NCI-H82 treated with DMSO at 0.1 percent for 48 hours (cell line): ENCODE data around the gene PLXNA4.

ENCODE experiments used
- DNase-seq: peaks from one replicate; lab custom pipeline; 2025; ENCODE audit not compliant: unreplicated experiment; lab: John Stamatoyannopoulos, UW

The PLXNA4 gene

DNA sequence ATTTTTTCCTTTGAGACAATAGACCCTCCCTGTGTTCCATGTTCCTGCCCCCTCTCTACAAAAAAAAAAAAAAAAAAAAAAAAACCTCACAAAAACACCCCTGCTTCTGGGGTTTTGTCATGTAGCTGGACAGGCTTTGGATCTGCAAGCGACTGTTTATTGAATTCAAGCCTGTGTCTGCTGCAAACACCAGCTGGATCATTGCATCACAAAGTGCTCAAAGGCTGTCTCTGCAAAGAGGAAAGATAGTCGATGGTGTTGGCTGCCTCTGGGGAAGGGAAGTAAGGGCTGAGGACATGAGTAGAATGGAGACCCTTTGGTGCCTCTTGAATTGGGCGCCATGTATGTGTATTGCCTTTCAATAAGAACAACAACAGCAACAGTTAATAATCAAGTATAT lies 471.2 kb downstream of the PLXNA4 start:
- no peak for DNase-seq

DNA sequence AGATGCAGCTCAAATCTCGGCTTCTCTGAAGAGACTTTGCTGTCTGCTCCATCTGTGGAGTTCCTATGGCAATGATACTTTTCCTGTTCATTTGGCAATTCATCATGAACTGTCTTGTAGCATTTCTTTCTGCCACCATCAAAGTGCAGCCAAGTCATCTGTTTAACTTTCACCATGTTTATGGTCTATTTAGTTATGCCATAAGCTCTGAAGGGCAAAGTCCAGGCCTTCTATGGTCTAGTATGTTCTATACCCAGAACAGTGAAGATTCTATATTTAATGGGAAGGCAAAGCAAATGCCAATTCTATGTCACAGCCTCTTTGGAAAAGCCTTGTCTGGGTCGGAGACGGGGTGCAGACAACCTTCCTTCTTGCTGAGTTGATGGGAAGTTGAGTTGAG lies 472.6 kb downstream of the PLXNA4 start:
- no peak for DNase-seq

DNA sequence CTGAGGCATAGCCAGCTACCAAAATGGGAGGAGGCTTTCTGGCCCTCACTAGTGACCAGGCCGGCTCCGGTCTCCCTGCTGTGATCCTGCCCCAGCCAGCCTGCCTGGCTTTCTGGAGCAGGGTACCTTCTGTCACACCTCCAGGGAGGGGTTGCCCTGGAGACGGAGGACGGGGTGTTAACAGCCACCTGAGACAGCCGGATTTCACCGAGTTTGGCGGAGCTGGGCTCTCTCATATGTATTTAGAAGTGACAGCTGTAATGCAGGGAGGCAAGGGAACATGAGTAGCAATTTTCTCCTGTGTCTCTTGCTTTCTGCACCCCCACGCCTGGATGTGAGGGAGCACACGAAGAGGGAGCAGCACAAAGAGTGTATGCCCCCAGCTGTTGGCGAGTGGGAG lies 473.3 kb downstream of the PLXNA4 start:
- no peak for DNase-seq

DNA sequence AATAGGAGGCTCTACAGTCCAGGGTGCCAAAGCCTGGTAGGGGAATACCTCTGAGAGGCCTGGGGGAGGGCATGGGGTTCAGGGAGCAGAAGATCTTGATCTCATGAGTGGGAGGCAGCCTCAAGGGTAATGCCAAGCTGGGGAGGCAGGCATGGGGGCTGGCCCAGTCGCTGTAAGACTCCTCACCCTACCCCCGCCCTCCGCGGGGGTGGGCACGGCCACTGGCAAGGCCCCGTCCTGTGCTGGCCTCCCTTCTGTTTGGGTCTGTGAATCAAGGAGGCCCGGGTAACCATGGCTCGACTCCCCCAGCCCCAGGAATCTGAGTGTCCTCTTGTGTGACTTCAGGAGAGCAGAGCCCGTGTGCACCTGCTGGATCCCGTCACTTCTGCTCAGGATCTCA lies 473.9 kb downstream of the PLXNA4 start:
- no peak for DNase-seq

DNA sequence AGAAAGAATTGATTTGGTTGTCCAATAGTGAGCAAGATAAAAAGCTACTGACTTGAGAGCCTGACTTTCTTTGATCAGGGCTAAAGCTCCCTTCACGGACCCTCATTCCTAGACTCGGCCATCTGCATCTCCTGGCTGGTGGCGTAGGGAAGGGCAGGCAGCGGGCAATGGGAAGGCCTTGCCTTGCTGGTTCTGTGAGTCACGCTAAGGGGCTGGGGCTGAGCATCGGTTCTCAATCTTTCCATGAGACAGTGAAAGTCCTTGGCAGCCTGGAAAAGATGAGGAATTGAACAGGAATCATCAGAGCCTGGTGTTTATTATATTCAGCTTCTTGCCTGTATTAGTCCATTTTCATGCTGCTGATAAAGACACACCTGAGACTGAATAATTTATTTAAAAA lies 475.3 kb downstream of the PLXNA4 start:
- no peak for DNase-seq

DNA sequence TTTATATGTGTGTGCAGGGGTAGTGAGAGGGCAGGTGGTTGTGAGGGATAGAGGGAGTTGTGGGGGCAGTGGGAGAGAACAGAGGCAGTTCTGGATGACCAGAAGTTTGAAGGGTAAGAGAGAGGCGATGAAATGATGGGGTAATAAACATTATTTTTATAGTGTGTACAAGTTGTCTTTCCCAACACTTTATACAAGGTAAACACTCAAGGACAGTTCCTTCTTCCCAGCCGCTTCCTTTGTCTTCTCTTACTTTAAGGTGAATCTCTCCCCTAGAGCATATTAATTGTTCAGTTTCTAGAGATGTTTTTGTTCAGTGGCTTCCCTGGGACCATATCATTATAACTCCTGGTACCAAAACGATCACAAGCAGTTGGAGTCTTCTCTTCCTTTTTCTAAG lies 475.8 kb downstream of the PLXNA4 start:
- no peak for DNase-seq

DNA sequence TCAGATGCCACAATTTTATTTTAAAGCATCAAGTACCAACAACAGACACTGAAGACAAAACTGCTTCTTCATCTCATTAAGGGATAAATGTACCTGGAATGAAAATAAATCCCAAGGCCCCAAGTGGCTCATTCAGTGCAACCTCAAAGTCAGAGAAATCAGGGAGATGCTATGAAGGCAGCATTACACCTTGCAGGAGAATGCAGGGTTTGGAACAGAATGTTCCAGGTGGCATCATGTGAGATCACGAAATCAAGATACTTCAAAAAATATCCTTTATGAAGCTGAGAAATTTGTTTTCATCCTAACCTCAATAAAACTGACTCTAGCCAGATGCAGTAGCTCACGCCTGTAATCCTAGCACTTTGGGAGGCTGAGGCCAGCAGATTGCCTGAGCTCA lies 477.1 kb downstream of the PLXNA4 start:
- DNase-seq = no peak

DNA sequence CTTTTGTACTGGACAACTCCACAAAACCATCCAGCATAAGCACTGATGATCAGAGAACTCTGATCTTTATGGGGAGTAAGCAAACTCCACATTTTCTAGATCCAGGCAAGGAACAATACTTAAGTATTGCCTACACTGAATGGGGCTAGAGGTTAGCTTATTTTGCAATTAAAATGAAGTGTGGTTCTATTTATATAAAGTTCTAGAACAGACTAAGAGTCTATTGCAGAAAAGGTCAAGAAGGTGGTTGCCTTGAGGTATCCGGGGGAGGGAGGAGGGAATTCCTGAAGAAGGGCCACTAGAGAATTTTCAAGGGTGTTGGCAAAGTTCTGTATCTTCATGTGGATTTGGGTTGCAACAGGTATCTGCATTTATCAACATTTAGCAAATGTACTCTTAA lies 477.9 kb downstream of the PLXNA4 start:
- no peak for DNase-seq

DNA sequence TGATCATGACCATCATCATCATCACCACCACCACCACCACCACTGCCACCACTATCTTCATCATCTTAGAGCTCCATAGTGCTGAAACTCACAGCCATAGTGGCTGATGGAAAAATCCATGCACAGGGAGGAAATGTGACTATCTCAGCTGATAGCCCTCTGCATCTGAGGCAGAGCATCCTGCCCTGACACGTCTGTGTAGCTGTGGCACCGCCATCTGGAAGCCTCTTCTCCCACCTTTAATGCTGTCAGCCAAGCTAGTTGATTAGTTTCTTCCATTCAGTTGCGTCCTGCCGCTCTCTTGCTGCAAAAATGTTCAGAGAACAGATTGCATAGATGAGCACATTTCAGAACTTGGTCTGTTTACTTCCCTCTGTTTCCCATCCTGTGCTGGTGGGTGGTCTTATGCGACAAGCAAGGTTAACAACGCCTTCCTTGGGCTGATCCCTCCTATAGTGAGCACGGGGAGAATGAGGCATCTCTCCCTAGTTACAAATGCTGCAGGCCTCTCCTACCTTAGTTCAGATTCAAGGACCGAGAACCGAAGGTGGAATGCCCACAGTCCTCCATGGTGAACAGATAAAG lies 478.6 kb downstream of the PLXNA4 start:
- DNase-seq = no peak

DNA sequence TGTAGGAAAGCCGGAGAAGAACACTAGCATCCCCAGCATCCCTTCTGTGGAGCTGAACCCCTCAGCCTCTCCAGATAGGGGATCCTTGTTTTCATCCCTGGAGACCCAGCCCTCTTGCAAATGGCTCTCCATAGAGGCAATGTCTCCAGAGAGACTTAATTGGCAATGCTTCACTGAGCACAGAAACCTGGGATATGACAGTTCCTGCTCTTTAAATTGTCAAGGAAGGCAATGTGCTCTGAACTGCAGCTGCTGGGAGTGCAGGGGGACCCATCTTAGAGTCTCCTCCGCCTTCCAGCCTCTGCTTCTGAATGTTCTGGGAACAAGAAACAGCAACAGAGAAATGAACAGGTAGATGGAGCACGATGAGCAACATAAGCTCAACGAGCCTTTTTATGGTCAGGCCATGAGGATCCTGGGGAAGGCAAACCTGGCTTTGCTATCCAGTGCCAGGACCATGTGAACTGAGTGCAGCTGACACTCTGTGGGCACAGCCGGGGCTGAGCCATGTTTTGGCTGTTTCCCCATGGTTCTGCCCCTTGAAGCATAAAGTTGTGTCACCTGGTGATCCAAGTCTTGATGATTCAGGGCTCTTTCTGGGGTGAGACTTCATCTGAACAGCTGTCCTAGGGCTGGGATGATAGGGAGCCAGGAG lies 481.0 kb downstream of the PLXNA4 start:
- DNase-seq = no peak

DNA sequence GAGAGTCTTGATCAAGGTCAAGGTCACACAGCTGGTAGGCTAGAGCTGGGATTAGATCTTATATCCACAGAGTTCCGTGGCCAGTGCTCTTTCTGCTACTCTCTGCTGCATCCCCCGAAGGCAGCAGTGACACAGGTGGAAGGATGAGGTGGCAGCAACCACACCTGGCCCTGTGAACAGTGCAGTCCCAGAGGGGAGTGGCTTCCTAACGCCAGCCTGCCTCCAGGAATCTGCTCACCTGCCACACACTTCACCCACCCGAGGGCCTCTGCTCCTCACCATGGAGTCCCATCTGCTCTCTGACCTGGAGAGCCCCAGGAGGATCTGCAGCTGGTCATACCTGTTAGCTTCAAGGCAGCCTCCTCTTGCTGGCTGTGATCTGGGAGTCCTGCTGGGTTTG lies 484.2 kb downstream of the PLXNA4 start:
- no peak for DNase-seq

DNA sequence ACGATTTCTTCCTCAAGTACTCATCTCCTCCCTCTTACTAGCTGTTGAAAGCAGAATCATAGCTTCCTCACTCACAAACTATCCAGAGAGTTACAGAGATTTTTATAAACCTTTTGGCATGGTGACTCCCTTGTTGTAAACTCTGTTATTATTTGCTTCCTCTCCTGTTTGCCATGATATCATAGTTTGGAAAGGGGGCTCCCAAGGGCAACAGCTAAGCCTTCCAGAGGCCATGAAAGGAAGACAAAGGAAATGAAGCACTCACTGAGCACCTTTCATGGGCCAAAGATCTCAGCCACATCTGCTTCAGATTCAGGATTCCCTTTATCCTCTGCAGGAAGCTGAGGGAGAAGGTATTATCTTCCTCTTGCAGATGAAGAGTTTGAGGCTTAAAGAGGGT lies 484.6 kb downstream of the PLXNA4 start:
- no peak for DNase-seq

DNA sequence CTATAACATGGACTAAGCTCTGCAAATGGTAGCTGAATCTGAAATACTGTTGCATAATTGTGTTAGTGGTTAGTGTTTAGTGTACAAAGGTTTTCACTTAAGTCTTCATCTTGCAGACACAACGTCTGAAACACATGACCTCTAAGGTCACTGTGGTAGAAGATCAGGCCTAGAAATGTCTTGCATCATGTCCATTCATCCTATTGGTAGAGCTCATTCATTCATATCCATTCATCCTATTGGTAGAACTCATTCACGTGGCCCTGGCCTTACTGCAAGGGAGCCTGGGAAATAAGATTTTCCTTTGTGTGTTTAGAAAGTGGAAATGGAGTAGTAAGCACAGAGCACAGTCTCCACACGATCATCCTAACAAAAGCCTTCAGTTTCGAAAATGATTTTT lies 485.8 kb downstream of the PLXNA4 start:
- no peak for DNase-seq

DNA sequence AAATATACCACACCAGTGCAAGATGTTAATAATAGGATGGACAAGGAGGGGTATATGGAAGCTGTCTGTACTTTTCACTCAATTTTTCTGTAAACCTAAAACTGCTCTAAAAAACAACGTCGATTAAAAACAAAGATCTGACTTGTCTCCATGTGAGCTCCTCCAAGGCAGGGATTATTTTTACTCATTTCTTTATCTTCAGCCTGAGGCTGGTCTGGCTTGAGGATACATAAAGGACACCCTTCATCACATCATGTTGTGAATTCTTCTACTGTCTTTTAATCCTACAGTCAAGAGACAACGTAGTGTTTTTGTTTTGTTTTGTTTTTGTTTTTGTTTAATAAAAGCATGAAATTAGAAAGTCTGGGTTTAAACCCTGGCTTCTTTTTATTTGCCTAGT lies 486.9 kb downstream of the PLXNA4 start:
- no peak for DNase-seq

DNA sequence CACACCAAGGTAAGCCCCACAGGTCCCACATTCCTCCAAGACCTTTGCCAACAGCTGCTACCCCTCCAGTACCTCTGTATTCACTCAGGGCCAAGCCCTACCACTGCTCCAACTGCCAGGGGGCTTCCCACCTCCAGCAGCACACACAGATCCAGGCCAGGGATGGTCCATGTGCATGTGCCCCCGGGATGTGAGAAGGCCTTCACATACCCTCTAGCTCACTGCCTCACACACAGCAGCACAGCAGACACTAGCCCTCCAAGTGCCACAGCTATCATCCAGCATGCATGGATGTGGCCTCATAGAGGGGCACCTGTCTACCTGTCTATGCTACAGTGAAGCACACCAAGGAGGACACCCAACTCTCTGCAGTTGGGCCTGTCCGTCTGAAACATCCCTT lies 488.8 kb downstream of the PLXNA4 start:
- no peak for DNase-seq

DNA sequence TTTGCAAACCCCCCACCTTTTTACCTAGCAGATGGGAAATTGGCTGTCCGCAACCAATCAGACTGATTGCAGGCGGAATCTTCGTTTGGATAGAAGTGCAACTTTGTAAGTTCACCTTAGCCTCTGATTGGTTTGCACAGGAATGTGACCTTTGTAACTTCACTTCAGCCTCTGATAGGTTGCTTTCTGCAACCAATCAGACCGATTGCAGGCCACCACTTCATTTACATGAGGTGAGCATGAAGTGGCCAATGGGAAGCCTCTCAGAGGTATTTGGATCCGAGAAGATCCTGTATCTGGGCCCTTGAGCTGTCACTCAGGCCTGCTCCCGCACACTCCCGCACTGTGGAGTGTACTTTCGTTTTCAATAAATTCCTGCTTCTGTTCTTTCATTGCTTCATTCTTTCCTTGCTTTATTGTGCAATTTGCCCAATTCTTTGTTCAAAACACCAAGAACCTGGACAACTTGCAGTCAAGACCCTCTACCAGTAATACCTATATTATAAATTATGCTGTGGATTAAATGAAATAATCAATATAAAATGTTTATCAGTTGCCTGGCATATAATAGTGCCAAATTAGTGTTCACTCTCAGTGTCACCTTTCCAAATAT lies 491.4 kb downstream of the PLXNA4 start:
- no peak for DNase-seq

DNA sequence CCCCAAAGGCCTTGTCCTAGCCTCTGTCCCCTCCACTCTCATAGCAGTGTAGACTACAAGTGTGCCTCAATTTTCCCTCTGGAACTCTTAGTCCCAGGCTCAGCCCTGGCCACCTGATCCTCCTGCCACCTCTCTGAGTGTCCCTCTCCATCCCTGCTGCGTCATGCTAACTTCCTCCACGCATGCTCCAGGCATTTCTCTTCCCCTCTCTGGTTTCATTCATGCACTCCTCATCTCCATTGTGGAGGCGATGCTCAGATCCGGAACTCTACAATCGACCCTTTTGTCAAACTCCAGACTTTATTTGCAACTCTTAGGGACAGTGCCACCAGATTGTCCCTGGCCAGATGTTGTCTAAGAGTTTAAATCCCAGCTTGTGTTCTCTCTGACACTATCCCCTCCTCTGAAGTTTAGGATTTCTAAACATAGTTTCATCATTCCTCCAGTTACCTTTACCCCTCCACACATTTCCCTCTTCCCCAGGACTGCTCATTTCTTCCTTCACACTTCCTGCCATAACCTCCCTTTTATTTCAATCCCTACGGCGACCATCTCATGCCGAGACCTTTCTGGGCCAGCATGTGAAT lies 492.6 kb downstream of the PLXNA4 start:
- no peak for DNase-seq

DNA sequence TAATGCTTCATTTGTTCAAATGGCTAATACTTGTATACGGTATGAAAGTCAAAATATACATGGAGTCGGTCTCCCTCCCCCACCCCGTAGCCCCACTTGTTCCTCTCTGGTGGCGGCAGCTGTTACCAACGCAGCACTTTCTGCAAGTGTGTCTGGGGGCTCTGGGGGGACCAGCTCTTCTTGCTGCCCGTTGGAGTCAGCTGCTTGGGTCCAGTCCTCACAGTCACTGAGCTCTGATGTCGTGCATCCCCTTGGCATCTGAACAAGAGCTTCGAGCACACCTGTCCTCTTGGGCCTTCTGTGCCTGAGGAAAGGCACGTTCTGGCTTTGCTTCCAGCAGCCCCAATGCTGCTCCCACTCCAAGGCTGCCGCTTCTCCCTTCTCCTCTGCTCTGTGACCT lies 493.1 kb downstream of the PLXNA4 start:
- no peak for DNase-seq

DNA sequence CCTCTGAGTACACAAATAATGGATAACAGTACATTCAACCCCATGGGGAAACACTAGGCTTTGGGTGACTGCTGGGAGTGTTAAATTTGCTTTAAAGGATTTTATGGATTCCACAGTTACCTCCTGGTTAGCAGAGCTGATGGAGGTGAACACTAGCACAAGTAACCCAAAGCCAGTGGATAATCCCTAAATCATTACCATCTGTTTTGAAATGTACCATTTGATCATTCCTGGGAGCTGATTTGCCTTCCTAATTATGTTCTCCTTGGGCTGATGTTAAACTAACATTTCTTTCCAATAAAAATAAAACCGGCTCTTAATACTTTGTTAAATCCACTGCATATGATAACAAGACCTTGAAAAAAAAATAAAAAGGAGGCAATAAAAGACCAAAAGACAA lies 493.9 kb downstream of the PLXNA4 start:
- DNase-seq = peak; percentile 75

DNA sequence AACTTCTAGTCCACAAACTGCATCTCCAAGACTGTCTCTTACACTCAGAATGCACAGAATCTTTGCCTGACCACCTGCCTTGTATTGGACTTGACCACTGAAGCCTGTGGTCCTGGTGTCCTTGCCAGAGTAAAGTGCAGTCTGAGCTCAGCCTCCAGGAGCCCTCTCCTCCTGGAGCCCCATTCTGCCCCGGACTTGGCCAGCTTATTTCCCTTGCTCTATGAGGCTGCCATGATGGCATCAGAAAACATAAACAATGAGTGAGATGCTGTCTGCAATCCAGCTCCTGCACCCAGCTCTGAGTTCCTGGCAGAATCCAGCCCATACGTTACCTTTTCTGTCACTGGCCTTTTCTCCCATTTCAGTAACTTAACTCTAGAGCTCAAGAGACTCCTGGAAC lies 494.6 kb downstream of the PLXNA4 start:
- no peak for DNase-seq

DNA sequence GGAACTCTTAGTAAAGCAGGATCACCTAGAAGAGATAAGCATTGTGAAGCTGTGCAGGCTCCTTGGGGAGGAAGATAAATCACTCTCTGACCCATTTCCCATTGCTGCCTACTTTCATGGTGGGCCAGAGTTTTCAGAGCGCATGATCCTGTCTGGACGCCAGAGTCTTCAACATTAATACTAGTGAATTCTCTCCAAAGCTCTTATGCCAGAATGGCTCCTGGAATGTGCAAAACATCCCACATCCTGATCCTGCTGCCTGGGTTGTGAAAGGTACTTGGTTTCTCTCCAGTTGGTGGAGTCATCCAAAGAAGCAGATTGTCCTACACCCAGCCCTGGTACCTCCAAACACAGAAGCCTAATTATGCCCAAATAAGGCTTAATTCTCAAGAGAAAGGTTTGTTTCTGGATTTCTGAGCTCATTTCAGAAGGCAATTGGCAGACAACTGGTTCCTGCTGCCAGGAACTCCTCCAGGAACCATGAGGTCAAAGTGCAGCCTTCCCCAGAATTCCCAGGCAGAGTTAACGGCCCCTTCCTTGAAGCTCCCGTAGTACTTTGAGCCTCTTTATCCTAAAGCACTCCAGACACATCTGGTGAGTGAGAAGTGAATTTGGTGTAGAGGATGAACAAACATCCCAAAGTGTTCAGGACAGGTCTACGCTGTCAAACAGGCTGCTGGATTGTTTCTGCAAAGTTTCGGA lies 495.2 kb downstream of the PLXNA4 start:
- no peak for DNase-seq

DNA sequence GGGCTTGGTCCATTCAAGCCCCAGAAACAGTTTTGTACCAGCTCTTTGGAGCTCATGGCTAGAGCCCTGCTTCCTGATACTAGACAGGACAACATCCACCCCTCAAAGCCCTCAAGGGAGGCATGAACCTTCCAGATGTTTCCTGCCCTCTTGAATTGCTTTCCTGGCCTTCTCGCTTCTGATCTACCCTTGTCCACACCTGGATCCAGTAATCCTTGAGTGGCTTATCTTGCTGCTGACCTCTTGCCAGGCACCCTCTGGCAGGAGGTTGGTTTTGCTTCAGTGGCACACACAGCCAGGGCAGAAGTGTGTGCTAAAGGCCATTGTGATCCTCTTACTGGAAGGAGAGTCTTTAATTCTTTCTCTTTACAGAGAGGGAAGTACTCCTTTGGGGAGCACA lies 495.8 kb downstream of the PLXNA4 start:
- no peak for DNase-seq
